ENCODE results near the gene AMDHD2.

GRCh38 chr16:2477327-2477726 is 42.8 kb upstream of the AMDHD2 start:
- no peak for TF ChIP-seq POLR2AphosphoS5 (IDR thresholded peaks at IDR 0.05)
- no peak for TF ChIP-seq CTCF (IDR thresholded peaks at IDR 0.05)
- no peak for TF ChIP-seq POLR2A (IDR thresholded peaks at IDR 0.05)

All from sigmoid colon (tissue), 4 donors.